Measurements from ENCODE around the gene C3orf85.

- no peak for TF ChIP-seq TAF1 (IDR thresholded peaks at IDR 0.05; ENCODE audit: borderline replicate concordance, low read depth, low read length)
- no peak for TF ChIP-seq TCF12 (IDR thresholded peaks at IDR 0.05; ENCODE audit: low read depth, low read length)
- no peak for TF ChIP-seq ZBTB40 (IDR thresholded peaks at IDR 0.05; ENCODE audit: borderline replicate concordance)
- no peak for TF ChIP-seq CTCF (IDR thresholded peaks at IDR 0.05 in 2 of 3, conservative IDR thresholded peaks at IDR 0.05 in 1 of 3; ENCODE audit: control insufficient read depth in 2 of 3, extremely low read depth in 1 of 3, insufficient read depth in 1 of 3, low read depth in 3 of 3, low read length in 3 of 3)
- no peak for TF ChIP-seq NRF1 (conservative IDR thresholded peaks at IDR 0.05; ENCODE audit: low read depth, low read length)
- no peak for TF ChIP-seq JUND (IDR thresholded peaks at IDR 0.05; ENCODE audit: low read depth, low read length)
- no peak for TF ChIP-seq STAT3 (IDR thresholded peaks at IDR 0.05; ENCODE audit: low read depth, low read length)
- no peak for TF ChIP-seq POLR2A (IDR thresholded peaks at IDR 0.05; ENCODE audit: low read depth, low read length)
Measured at GRCh38 chr3:109136523-109136922, at the start of gene C3orf85.
